Measurements from ENCODE around the gene INPP5E.
A peak's percentile ranks its signal among the peaks of the same experiment; 100 is the strongest.
"Not testable (repeated sequence)": the region's sequence is repeated elsewhere in the genome, so short reads cannot be mapped to it uniquely, and the experiment has no call there.

Gene INPP5E

GRCh38 chr9:136412962-136413361, 26.7 kb downstream of the INPP5E start:
- H3K27ac ChIP-seq: no peak overlapping the region
- peaks cover 54% of the 10 kb centered on the region for H3K36me3 ChIP-seq
- no peak overlapping the region for H3K4me3 ChIP-seq (ENCODE audit: low read depth in 1 of 2, low read length in 1 of 2)
- peaks cover 13% of the 10 kb centered on the region for H3K27me3 ChIP-seq
- H3K4me1 ChIP-seq (ENCODE audit: control insufficient read depth in 1 of 2, insufficient read depth in 1 of 2, low read depth in 1 of 2, low read length in 1 of 2): peaks cover 15 to 21% of the 10 kb centered on the region in 2 experiments
- TF ChIP-seq, protein P1, sequence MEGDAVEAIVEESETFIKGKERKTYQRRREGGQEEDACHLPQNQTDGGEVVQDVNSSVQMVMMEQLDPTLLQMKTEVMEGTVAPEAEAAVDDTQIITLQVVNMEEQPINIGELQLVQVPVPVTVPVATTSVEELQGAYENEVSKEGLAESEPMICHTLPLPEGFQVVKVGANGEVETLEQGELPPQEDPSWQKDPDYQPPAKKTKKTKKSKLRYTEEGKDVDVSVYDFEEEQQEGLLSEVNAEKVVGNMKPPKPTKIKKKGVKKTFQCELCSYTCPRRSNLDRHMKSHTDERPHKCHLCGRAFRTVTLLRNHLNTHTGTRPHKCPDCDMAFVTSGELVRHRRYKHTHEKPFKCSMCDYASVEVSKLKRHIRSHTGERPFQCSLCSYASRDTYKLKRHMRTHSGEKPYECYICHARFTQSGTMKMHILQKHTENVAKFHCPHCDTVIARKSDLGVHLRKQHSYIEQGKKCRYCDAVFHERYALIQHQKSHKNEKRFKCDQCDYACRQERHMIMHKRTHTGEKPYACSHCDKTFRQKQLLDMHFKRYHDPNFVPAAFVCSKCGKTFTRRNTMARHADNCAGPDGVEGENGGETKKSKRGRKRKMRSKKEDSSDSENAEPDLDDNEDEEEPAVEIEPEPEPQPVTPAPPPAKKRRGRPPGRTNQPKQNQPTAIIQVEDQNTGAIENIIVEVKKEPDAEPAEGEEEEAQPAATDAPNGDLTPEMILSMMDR (IDR thresholded peaks at IDR 0.05): no peak
- H3K9me3 ChIP-seq: no peaks in the 10 kb centered on the region

DNA sequence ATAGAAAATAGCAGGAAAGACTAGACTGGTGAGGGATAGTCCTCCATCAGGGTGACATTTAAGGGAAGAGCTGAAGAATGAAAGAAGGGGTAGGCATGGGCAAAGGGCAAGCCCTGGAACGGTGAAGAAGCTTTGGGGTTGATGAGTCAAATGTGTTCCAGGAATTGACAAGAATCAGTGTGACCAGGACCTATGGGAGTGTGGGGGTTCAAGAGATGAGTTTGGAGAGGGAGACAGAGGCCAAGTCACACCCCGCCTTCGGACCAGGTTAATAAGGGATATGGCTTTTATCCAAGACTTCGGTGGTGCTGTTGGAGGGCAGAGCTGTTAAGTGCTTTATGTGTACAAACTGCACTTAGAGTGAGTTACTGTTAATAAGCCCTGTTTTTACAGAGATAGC, 28.3 kb downstream of the INPP5E start:
- Histone ChIP-seq H3K27me3 (peaks cover 13% of the 10 kb centered on the region), H3K36me3 (peaks cover 44% of the 10 kb centered on the region), H3K4me3 (ENCODE audit: low read depth in 1 of 2, low read length in 1 of 2) (peak overlapping the region; percentile 89 to 91), H3K27ac (no peak overlapping the region), H3K9me3 (no peaks in the 10 kb centered on the region), H3K4me1 (ENCODE audit: control insufficient read depth in 1 of 2, insufficient read depth in 1 of 2, low read depth in 1 of 2, low read length in 1 of 2) (peaks cover 15 to 21% of the 10 kb centered on the region in 2 experiments)
- TF ChIP-seq, protein P1 (IDR thresholded peaks at IDR 0.05): no peak

DNA sequence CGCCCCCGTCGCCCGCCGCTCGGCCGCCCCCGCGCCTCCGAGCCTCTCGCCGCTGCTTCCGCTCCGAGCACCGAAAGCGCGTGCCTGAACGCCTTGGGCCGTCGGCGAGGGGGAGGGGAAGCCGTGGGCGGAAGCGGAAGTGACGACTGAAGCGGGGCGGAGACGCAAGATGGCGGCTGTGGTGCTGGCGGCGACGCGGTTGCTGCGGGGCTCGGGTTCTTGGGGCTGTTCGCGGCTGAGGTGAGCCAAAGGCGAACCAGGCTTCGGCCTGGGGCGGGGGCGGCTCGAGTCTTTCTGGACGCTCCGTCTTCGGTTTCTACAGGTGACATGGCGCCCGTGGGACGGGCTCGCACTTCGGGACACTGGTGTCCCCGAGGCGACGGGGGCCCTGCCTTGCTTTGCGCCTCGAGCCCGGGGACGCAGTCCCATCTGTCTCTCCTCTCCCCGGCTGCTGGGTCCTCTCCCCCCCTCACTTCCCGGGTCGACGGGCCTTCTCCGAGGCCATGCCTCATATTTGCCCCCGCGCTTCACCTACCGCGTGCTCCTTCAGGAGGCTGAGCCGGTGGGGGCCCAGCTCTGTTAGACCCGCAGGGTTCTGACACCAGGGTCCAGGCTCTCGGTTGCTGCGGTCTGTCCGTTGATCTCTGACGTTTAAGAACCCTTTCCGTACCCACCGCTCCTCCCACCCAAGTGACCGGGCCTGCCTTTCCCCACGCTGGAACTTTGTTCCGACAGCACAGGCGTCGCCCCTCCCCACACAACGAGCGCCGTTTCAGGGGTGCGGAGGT, 29.0 kb downstream of the INPP5E start, which contains the start of the genes ENTR1 and PMPCA:
Gene ENTR1, minus strand, starts transcription at position 115 of the 788 bp plus-strand sequence. CDS start 217 bp downstream, outside the sequence.
Gene PMPCA, plus strand, starts transcription at position 159 of the 788 bp plus-strand sequence. Its CDS starts 11 bp downstream, at position 170.
- H3K27me3 ChIP-seq: peaks cover 13% of the 10 kb centered on the region
- peak within 1 kb of the TSS; percentile 89 to 91 for H3K4me3 ChIP-seq (ENCODE audit: low read depth in 1 of 2, low read length in 1 of 2)
- H3K4me1 ChIP-seq (ENCODE audit: control insufficient read depth in 1 of 2, insufficient read depth in 1 of 2, low read depth in 1 of 2, low read length in 1 of 2): peaks cover 15 to 21% of the 10 kb centered on the region in 2 experiments
- peaks cover 37% of the 10 kb centered on the region for H3K36me3 ChIP-seq
- no peaks in the 10 kb centered on the region for H3K9me3 ChIP-seq
- peak within 1 kb of the TSS; percentile 82 for H3K27ac ChIP-seq
- TF ChIP-seq, protein P1 (IDR thresholded peaks at IDR 0.05): peak; percentile 34

DNA sequence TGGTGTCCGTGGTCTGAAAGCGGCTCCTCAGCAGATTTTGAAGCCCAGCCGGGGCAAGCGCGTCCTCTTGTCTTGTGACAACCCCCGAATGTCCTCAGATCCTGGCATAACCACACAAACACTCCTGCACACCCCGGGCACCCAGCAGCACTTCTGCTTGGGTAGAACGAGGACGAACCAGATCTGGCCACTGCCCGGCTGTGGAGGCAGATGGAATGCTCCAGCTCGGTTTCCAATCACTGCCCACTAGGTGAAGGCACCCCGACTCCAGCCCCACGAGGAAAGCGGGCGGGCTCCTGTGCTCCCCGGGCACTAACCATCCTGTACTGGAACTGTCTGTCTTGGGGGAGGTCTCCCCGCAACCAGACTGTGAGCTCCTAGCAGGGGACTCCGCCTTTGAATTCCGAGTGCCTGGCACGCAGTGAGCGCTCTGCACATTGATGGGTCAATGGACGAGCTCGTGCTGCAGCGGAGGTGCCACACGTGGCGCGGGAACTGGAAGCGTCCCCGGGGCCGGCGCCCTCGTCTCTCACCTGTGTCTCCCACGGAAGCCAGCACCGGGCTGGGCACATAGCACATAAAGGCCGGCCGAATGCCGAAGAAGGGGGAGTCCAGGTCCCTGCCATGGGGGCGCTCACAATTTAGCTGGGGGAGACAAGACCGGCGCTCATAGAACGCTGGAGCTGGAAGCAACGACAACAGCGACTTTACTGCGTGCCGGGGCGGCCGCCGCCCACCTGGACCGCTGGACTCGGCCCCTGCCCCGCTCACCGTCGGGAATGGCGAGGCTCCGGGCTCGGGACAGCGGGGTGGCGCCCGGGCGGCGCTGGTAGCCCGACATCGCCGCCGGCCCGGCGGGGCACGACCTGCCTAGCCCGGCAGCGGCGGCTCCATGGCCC, 29.8 kb downstream of the INPP5E start:
- H3K4me3 ChIP-seq (ENCODE audit: low read depth in 1 of 2, low read length in 1 of 2): peak overlapping the region; percentile 89 to 91
- peaks cover 15 to 21% of the 10 kb centered on the region in 2 experiments for H3K4me1 ChIP-seq (ENCODE audit: control insufficient read depth in 1 of 2, insufficient read depth in 1 of 2, low read depth in 1 of 2, low read length in 1 of 2)
- TF ChIP-seq, protein P1 (IDR thresholded peaks at IDR 0.05): no peak
- peaks cover 35% of the 10 kb centered on the region for H3K36me3 ChIP-seq
- peaks cover 13% of the 10 kb centered on the region for H3K27me3 ChIP-seq
- no peaks in the 10 kb centered on the region for H3K9me3 ChIP-seq
- H3K27ac ChIP-seq: peak overlapping the region; percentile 82

DNA sequence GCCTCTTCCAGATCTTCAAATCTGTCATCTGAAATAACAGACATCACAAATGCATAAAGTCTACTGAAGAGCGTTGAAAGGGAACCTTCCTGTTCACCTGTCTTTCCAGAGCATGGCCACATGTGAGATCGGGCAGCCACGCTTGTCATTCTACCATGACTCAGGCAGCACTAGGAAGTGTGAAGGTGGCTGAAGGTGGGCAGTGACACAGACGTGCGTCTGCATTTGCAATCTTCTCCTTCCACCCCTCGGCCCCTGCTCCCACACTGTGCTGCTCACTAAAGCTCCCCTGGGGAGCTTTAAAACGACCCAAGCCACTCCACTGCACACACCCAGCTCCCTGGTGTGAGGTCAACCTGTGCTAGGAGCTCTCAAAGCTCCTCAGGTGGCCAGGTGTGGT, 31.7 kb downstream of the INPP5E start:
- peaks cover 28% of the 10 kb centered on the region for H3K36me3 ChIP-seq
- no peak overlapping the region for H3K4me3 ChIP-seq (ENCODE audit: low read depth in 1 of 2, low read length in 1 of 2)
- peaks cover 13% of the 10 kb centered on the region for H3K27me3 ChIP-seq
- no peaks in the 10 kb centered on the region for H3K9me3 ChIP-seq
- no peak overlapping the region for H3K27ac ChIP-seq
- TF ChIP-seq, protein P1 (IDR thresholded peaks at IDR 0.05): no peak
- H3K4me1 ChIP-seq (ENCODE audit: control insufficient read depth in 1 of 2, insufficient read depth in 1 of 2, low read depth in 1 of 2, low read length in 1 of 2): peaks cover 15 to 21% of the 10 kb centered on the region in 2 experiments

- H3K4me3 ChIP-seq (ENCODE audit: low read depth in 1 of 2, low read length in 1 of 2); H3K27ac ChIP-seq; H3K9me3 ChIP-seq: not testable (repeated sequence)
- peaks cover 24% of the 10 kb centered on the region for H3K36me3 ChIP-seq
- H3K4me1 ChIP-seq (ENCODE audit: control insufficient read depth in 1 of 2, insufficient read depth in 1 of 2, low read depth in 1 of 2, low read length in 1 of 2): peaks cover 15 to 21% of the 10 kb centered on the region in 2 experiments
- peaks cover 13% of the 10 kb centered on the region for H3K27me3 ChIP-seq
These were observed 32.6 kb downstream of the INPP5E start for GRCh38 chr9:136407061-136407460.

DNA sequence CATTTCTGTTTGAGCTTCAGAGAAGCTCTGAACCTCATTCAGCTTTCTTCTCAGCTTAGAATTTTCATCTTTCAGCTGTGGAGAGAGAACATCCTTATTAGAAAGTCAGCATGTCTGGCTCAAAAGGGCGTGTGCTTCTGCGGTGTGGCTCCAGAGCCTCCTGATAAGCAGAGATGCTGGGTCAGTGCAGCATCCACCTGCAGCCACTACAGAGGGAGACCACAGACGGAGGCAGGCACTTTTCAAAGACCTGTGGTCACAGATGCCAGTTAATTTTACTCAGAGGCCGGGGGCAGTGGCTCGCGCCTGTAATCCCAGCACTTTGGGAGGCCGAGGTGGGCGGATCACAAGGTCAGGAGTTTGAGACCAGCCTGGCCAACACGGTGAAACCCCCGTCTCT, 33.7 kb downstream of the INPP5E start:
- not testable (repeated sequence) for H3K9me3 ChIP-seq; H3K27ac ChIP-seq; H3K4me3 ChIP-seq (ENCODE audit: low read depth in 1 of 2, low read length in 1 of 2)
- Histone ChIP-seq H3K36me3 (peaks cover 24% of the 10 kb centered on the region), H3K4me1 (ENCODE audit: control insufficient read depth in 1 of 2, insufficient read depth in 1 of 2, low read depth in 1 of 2, low read length in 1 of 2) (peaks cover 10 to 12% of the 10 kb centered on the region in 2 experiments), H3K27me3 (peaks cover 13% of the 10 kb centered on the region)
